ENCODE data around the gene SLC15A5.

The SLC15A5 gene

DNA sequence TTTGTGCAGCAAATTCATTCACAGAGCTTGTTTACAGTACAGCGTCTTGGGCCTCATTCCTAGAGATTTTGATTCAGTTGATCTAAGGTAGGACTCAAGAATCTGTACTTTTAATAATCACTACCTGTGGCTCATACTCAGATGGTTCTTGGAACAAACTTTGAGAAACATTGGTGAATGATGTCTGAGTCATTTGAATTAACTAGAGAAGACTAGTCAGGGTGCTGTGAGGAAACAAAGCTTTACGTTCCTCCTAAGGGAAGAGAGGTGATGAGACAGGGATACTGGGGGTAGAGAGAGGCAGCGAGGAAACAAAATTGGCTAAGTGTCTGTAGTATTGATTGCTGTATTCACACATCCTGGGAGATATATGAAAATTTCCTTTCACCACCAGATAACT is 109.4 kb downstream of the SLC15A5 start:
- DNase-seq, result no peak

DNA sequence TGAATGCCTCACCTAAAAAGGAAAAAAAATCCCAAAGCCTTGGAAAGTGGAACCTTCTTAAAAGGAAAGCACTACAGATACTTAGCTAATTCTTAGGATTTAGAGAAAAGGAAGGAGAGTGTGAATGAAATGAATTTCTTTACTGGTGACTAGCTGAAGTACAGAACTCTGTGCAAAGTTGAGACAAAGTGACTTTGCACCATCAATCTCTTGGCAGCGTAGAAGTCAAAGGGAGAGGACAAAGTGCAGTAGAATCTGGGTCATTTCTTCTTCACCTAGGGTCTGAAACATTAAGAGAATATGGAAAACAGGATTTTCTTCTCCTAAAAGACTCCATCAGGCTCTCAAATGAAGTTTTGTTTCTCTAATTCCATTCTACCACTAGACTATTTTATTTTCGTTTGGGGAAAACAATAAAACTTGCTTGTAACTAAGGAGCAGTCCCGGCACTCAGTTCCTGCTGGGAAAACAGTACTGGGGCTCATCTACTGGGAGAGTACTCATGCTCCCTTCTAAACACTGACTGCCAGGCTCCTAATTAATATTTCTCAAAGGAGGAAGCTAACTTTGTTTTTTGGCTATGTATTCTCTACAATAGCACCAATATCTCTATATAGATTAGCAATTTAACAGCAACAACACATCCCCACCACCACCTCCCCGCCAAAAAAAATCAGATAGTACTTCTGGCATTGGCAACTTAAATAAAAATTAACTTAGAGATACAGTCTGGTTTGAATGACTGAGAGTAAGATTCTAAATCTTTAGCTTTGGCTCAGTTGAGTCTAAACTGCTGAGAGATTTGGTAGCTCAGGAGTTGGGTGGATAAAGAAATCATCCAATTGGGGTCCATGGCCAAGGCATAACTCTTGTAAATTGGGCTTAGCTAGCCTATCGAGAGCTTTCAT is 110.7 kb downstream of the SLC15A5 start:
- no peak for DNase-seq

DNA sequence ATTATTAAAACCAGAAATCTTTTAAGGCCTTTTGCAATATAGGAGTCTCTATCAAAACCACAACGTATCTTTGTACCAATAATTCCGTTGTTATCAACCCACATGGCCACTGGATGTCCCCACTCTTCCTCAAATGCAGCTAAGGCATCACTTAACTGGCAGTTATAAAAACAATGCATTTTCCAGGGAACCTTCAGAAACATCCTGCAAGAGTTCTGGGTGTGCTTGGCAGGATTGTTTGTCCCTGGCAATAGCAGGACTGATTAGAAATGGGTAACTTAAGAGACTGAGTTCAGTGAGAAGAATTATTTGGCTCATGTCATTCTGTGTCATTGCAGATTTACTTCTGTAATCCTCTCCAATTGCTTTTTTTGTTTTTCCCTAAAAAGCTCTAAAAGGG is 112.0 kb downstream of the SLC15A5 start:
- DNase-seq, result no peak

DNA sequence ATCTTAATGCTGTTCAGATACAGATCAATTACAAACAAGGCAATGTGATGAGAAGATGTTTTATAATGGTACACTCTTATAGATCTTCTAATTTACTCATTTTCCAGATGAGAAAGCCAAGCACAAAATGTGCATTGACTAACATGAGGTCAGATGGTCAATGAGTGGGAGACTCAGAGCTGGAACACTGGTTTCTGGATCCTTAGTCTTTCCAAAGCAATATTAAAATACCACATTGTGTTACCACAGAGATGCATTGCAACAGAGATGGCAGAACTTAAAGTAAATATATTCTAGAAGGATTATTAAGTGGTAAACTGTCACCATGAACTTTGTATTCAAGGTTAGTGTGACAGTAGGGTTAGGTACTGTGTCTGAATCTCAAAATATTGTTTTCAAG is 113.6 kb downstream of the SLC15A5 start:
- DNase-seq, result no peak

DNA sequence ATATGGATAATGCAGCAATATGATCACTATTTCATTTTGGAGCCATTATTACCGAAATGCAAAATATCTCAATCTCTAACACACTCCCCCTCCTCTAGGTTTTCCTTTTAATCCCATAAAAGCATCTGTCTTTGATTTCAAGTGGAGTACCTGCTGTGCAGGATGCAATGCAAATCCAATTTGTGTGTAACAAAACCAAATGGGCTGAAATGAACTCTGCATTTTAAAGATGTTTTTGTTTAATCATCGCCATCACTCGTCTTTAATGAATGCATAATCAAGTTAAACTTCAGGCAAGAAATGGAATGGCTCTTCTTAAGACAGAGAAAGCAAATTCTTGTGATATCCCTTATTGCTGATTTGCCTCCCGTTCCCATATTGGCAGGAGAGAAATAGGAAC is 114.3 kb downstream of the SLC15A5 start:
- DNase-seq, result no peak

DNA sequence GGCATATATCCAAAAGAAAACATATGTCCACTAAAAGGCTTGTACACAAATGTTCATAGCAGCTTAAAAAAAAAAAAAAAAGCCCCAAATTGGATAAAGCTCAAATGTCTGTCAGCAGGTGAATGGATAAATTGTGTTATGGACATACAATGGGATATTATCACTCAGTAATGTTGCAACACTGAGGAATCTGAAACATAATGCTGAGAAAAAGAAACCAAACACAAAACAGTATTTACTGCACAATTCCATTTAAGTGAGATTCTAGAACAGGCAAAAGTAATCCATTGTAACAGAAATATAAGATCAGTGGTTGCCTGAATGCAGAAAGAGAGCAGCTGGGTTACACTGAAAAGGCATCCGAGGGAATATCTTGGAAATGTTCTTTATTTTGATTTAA is 117.9 kb downstream of the SLC15A5 start:
- no peak for DNase-seq

DNA sequence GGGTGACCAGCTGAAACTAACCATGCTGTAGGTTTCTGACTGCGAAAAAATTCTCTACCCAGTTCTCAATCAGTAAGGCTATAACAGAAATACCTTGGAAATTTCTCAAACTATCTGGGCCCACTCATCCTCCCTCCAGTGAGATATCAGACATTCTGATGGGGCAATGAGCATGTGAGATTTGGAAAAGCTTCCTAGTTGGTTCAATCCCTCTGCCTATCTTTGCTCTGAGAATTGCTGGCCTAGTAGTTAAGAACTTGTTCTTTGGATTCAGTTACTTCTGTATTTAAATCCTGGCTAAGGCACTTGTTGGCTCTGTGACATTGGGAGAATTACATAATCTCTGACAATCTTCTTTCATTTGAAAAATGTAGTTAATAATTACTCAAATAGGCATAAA is 119.4 kb downstream of the SLC15A5 start:
- DNase-seq, result no peak

DNA sequence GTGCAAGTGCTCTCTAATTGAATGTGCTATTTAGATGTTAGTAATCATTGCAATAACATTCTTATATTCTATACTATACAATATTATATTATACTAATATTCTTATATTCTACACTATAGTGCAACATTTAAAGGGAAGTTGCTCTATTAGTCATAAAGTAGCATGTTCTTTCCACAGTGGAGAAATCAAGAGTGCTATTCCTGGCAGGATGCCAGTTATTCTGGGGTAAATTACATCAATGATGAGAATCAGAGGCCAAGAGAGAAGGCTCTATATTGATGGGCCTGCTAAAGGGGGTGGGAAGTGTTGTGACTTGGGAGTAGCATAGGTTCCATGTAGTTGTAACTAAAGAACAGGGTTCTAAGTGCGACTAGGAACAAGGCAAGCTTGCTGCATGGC is 121.5 kb downstream of the SLC15A5 start:
- no peak for DNase-seq

DNA sequence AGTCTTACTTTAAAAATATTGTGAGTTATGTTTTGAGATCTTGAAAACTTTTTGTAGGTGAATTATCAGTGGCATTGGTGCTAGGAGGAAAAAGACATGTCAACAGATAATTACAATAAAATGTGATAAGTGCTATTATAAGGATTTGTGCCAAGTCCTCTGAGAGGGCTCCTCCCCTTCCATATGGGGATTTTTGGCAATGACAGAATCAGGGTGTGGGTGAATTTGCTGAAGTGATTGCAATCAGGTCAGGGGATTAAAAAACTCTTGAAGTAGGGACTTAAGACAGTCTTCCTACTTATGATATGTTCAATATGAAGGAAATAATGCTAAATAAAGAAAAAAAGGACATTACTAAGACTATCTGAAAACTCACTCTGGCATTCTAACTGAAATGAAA is 122.5 kb downstream of the SLC15A5 start:
- no peak for DNase-seq

DNA sequence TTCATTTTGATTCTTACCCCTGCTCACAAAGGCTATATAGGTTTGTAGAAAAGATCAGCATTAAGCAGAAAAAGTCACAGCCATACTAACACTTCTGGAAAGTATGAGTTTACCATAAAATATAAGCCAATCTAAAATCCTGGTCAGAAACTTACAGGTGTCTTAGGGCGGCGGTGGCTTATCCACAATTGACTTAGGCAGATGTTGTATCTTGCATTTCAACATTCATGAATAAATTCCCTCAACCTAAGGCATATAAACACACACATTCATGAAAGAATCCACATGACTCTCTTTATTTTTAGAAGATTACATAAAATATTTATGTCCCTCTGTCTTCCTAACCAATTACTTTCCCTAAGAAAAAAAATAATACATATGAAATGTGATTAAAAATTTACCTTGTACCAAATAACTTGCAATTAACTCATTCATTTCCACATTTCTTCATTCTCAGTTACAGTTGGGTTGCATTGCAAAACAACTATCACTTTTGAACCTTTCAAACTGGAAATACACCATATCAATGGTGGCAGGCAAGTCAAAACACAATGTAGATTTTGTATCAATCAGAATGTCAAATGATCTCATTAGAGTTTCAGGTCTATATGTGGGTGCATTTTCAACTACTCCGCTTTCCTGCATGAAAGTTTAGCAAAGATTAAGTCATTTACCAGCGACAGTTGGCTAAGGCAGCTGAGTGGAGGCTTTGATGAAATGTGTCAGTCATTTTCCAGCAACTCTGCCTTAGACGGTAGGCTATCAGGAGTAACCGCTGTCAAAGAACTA is 124.4 kb downstream of the SLC15A5 start:
- no peak for DNase-seq

DNA sequence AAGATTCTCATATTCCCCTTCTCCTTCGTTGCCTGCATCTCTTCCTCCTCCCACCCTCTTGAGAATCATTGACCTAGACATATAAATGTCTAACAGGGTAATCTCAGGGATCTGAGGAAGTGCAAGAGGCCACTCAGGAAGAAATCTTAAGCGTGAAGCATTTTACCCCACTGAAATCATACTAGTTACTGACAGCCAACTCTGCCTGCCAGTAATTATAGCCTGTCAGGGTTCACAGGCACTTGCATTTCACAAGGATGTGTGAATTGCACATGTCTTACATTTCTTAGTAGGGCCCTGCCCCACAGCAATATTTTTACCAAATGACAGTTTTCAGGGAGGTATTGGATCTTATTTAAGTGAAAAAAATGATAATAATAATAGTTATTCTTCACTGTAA is 127.2 kb downstream of the SLC15A5 start:
- DNase-seq, result no peak

DNA sequence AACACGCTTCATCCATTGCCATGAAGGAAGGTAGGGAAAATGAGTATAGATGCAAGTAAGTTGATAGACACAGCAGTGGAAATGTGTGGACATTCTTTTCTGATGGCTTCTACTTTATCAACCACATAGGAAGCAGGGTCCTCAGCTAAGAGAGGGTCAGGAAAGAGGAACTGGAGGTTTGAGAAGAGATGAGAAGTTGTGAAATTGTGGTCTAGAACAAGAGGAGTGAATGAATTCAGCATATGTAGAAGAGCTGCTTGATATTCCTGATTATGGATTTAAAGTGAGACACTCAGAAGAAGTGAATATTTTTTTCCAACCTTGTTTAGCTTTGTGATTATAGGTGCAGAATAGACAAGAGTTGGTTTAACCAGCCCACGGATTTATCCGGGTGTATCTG is 128.5 kb downstream of the SLC15A5 start:
- no peak for DNase-seq

Measured in CD4-positive, alpha-beta T cell treated with Interleukin-6 for 4 hours (primary cell).